GM12878 (cell line): ENCODE data around the gene LMTK2.

Source experiments
- POLR2A ChIP-seq: IDR thresholded peaks from 2 replicates; pipeline ENCODE4 v1.6.1; 2011; ENCODE audit warnings: low read depth, mild to moderate bottlenecking, low read length
- RBBP5 ChIP-seq: fragments of 200-600 bp; sonication (generic); conservative IDR thresholded peaks from 2 replicates; pipeline ENCODE4 v1.6.1; 2016
- SIN3A ChIP-seq: IDR thresholded peaks from 2 replicates; pipeline ENCODE4 v1.6.1; 2012; ENCODE audit warnings: low read depth, low read length, improper control_type of control experiment
- SP1 ChIP-seq: IDR thresholded peaks from one replicate; pipeline ENCODE4 v1.6.1; 2011; ENCODE audit warnings: low read depth, low read length
- TF ChIP-seq, protein P1 (sequence below): IDR thresholded peaks from 2 replicates; pipeline ENCODE4 v1.6.1; 2011; ENCODE audit warnings: low read depth, low read length, improper control_type of control experiment, borderline replicate concordance
- TF ChIP-seq, protein P2 (sequence below), 3 experiments: IDR thresholded peaks in 2 of 3; conservative IDR thresholded peaks in 1 of 3; 2 replicates each; pipeline ENCODE4 v1.5.1; 2011; ENCODE audit warnings: low read depth in 3 of 3, low read length in 3 of 3, mild to moderate bottlenecking in 3 of 3, control low read depth in 2 of 3, moderate library complexity in 2 of 3, inconsistent platforms in 1 of 3, mixed read lengths in 1 of 3; ENCODE audit not compliant: control insufficient read depth in 2 of 3, insufficient read depth in 1 of 3; ENCODE audit errors: extremely low read depth in 1 of 3
- TF ChIP-seq, protein P3 (sequence below): fragments of 150-350 bp; IDR thresholded peaks from 2 replicates; pipeline ENCODE4 v1.6.1; 2014; ENCODE audit warnings: mild to moderate bottlenecking, low read depth, low read length

DNA sequence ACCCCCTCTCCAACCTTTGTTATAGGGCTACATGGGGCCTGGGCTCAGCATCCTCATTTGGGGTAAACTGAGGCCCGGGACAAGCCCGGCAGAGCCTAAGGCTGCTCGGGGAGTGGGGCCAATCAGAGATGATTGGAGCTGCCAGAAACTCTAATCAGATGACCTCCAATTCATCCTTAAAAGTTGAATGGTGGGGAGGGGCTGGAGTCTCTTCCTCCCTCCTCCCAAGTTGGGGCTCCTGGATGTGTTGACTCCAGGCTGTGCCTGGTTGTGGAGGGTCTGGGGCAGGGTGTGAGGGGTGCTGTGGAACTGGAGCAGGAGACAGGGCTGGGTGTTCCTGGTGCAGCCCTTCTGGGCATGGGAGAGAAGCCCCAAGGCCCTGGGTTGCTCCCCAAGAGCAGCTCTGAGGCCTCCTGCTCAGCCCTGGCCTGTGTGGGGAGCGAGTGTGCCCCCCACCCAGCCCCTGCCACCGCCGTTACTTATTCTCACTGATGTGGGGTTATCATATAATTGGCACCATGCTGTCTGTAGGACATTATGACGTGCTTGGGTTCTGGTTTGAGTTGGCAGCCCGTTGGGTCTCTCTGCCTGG, 106.7 kb downstream of the LMTK2 start:
- TF ChIP-seq, protein P1, sequence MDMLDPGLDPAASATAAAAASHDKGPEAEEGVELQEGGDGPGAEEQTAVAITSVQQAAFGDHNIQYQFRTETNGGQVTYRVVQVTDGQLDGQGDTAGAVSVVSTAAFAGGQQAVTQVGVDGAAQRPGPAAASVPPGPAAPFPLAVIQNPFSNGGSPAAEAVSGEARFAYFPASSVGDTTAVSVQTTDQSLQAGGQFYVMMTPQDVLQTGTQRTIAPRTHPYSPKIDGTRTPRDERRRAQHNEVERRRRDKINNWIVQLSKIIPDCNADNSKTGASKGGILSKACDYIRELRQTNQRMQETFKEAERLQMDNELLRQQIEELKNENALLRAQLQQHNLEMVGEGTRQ, result no peak
- TF ChIP-seq SIN3A (no peak), POLR2A (no peak), RBBP5 (no peak), SP1 (no peak)
- TF ChIP-seq, protein P2, sequence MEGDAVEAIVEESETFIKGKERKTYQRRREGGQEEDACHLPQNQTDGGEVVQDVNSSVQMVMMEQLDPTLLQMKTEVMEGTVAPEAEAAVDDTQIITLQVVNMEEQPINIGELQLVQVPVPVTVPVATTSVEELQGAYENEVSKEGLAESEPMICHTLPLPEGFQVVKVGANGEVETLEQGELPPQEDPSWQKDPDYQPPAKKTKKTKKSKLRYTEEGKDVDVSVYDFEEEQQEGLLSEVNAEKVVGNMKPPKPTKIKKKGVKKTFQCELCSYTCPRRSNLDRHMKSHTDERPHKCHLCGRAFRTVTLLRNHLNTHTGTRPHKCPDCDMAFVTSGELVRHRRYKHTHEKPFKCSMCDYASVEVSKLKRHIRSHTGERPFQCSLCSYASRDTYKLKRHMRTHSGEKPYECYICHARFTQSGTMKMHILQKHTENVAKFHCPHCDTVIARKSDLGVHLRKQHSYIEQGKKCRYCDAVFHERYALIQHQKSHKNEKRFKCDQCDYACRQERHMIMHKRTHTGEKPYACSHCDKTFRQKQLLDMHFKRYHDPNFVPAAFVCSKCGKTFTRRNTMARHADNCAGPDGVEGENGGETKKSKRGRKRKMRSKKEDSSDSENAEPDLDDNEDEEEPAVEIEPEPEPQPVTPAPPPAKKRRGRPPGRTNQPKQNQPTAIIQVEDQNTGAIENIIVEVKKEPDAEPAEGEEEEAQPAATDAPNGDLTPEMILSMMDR (IDR thresholded peaks at IDR 0.05 in 2 of 3, conservative IDR thresholded peaks at IDR 0.05 in 1 of 3; ENCODE audit: control insufficient read depth in 2 of 3, extremely low read depth in 1 of 3, insufficient read depth in 1 of 3, low read depth in 3 of 3, low read length in 3 of 3), result no peak
- TF ChIP-seq, protein P3, sequence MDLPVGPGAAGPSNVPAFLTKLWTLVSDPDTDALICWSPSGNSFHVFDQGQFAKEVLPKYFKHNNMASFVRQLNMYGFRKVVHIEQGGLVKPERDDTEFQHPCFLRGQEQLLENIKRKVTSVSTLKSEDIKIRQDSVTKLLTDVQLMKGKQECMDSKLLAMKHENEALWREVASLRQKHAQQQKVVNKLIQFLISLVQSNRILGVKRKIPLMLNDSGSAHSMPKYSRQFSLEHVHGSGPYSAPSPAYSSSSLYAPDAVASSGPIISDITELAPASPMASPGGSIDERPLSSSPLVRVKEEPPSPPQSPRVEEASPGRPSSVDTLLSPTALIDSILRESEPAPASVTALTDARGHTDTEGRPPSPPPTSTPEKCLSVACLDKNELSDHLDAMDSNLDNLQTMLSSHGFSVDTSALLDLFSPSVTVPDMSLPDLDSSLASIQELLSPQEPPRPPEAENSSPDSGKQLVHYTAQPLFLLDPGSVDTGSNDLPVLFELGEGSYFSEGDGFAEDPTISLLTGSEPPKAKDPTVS, result no peak
